Effector memory CD8-positive, alpha-beta T cell (primary cell): ENCODE results near the gene TDRD7.

Experiments used
- ATAC-seq: fragments of 150-1000 bp; cut with Tn5 transposase; replicated peaks from 2 replicates; pipeline ENCODE4 v1.10.0; 2021; ENCODE audit warnings: mild to moderate bottlenecking, moderate library complexity
- DNase-seq, 3 experiments: peaks; one replicate each; pipeline ENCODE4 v3.0.0; 2021
- H3K27ac Mint-ChIP-seq, 2 donors: one replicate each; pipeline ENCODE4 v1.8.0; 2022; ENCODE audit warnings: mild to moderate bottlenecking in 2 of 2, mixed read lengths in 2 of 2, moderate library complexity in 2 of 2
- H3K27me3 Mint-ChIP-seq, 2 donors: one replicate each; pipeline ENCODE4 v1.8.0; 2022; ENCODE audit warnings: mixed read lengths in 2 of 2
- H3K36me3 Mint-ChIP-seq: one replicate; pipeline ENCODE4 v1.8.0; 2022; ENCODE audit warnings: mild to moderate bottlenecking, moderate library complexity, mixed read lengths; ENCODE audit not compliant: insufficient read depth
- H3K4me1 Mint-ChIP-seq, 2 donors: one replicate each; pipeline ENCODE4 v1.8.0; 2022; ENCODE audit warnings: low read depth in 2 of 2, mixed read lengths in 2 of 2
- H3K4me3 Mint-ChIP-seq, 2 donors: one replicate each; pipeline ENCODE4 v1.8.0; 2022; ENCODE audit warnings: mild to moderate bottlenecking in 2 of 2, mixed read lengths in 2 of 2, moderate library complexity in 2 of 2
- H3K9me3 Mint-ChIP-seq, 2 donors: one replicate each; pipeline ENCODE4 v1.8.0; 2022; ENCODE audit warnings: mixed read lengths in 2 of 2

The TDRD7 gene

DNA sequence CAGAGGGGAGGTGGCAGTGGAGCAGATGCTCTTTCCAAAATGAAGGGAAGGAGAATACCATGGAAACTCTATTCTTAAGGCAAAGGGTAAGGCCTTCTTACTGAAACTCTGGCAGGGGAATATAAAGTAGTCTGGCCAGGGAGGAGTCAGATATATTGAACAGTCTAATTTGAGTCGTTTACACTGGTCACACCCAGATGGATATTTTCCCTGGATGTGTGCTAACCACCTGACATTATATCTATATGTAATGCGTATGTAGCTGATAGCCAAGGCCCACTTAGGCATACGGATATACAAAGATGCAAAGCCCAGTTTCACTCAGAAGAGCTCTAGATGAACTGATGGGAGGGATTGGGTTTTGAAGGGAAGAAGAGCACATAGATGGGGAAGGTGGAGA lies 7.0 kb downstream of the TDRD7 start:
- Mint-ChIP-seq H3K27me3 (no peaks in the 10 kb centered on the region), H3K4me3 (no peak overlapping the region), H3K9me3 (no peaks in the 10 kb centered on the region), H3K36me3 (no peaks in the 10 kb centered on the region), H3K27ac (no peak overlapping the region), H3K4me1 (peaks cover 26 to 43% of the 10 kb centered on the region in 2 donors)
- DNase-seq, result no peak
- ATAC-seq, result no peak

DNA sequence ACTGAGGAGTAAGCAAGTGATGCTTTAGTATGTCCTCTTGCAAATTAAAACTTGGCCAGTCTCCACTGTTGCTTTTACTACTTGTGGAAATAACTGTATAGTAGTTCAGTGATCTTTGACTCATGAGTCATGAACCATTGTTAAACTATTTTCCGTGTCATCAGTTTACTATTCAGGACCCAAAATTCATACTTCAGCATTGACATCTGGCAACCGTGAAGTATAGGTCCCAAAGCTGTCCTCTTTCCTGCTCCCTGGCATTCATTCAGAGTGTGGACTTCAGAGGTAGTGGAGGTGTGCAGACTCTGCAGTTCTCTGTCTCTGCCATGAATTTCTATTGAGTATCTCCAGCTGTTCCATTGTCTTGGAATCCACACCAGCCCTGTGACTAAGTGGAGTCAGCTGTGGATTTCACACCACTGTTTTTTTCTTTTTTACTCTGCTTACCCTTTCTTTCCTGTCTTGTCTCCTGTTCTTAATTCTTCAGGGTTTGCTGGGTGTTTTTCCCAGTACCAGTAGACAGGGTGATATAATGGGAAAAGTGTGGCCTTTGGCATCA lies 7.5 kb downstream of the TDRD7 start:
- H3K4me1 Mint-ChIP-seq, result peaks cover 28 to 46% of the 10 kb centered on the region in 2 donors
- H3K36me3 Mint-ChIP-seq, result no peaks in the 10 kb centered on the region
- ATAC-seq, result no peak
- no peak for DNase-seq
- peak overlapping the region in 1 of 2 donors; percentile 11 for H3K27ac Mint-ChIP-seq
- no peak overlapping the region for H3K4me3 Mint-ChIP-seq
- H3K27me3 Mint-ChIP-seq, result no peaks in the 10 kb centered on the region
- H3K9me3 Mint-ChIP-seq, result no peaks in the 10 kb centered on the region

DNA sequence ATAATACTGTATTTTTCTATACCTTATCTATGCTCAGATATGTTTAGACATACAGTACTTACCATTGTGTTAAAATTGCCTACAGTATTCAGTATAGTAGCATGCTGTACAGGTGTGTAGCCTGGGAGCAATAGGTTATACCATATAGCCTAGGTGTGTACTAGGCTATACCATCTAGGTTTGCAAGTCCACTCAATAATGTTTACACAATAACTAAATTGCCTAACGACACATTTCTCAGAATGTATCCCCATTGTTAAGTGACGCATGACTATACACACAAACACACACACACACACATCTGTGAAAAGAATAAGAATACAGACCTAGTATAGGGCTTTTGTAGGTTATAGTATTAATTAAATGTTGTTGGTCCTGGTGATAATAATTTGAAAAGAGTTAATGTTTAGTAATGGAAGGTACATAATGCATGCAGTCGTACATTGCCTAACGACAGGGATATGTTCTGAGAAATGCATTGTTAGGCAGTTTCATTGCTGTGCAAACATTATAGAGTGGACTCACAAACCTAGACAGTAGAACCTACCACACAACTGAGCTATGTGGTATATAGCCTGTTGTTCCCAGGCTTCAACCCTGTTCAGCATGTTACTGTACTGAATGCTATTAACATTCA lies 13.6 kb downstream of the TDRD7 start:
- Mint-ChIP-seq H3K27ac (no peak overlapping the region), H3K4me1 (peaks cover 13 to 38% of the 10 kb centered on the region in 2 donors), H3K4me3 (no peak overlapping the region), H3K27me3 (no peaks in the 10 kb centered on the region), H3K36me3 (peaks cover 13% of the 10 kb centered on the region), H3K9me3 (no peaks in the 10 kb centered on the region)
- no peak for DNase-seq
- ATAC-seq, result no peak

DNA sequence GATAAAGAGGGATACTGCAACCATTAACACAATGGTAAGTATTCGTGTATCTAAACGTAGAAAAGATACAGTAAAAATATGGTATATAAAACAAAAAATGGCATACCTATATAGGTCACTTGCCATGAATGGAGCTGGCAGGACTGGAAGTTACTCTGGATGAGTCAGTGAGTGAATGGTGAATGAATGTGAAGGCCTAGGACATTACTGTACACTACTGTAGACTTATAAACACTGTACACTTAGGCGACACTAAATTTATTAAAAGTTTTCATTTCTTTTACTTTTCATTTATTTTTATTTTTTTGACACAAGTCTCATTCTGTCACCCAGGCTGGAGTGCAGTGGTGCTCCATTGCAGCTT lies 14.1 kb downstream of the TDRD7 start:
- Mint-ChIP-seq H3K36me3 (peaks cover 18% of the 10 kb centered on the region), H3K27me3 (no peaks in the 10 kb centered on the region), H3K9me3 (no peaks in the 10 kb centered on the region), H3K4me3 (no peak overlapping the region), H3K4me1 (peaks cover 13 to 34% of the 10 kb centered on the region in 2 donors), H3K27ac (no peak overlapping the region)
- DNase-seq (no peak), ATAC-seq (no peak)

DNA sequence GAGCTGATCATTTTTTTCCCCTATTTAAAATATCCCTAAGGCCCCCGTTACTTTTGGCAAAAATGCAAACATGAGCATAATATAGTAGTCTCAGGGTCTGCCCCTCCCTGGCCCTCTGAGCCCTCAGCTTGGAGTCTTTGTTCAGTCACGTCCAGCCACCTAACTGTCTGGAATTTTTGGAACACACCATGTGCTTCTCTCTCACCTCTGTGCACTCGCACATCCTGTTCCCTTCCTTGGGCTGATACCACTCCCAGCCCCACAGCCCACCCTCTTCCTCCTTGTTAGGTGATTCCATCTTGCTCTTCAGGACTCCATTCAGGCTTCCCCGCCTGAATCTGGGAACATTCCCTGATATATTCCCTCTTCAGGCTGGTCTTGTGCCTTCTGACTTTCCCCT lies 16.0 kb downstream of the TDRD7 start:
- no peaks in the 10 kb centered on the region for H3K9me3 Mint-ChIP-seq
- ATAC-seq (no peak), DNase-seq (no peak)
- no peaks in the 10 kb centered on the region for H3K27me3 Mint-ChIP-seq
- H3K27ac Mint-ChIP-seq, result peak overlapping the region in 1 of 2 donors; percentile 22
- H3K36me3 Mint-ChIP-seq, result peaks cover 23% of the 10 kb centered on the region
- H3K4me1 Mint-ChIP-seq, result peaks cover 13 to 31% of the 10 kb centered on the region in 2 donors
- H3K4me3 Mint-ChIP-seq, result no peak overlapping the region

DNA sequence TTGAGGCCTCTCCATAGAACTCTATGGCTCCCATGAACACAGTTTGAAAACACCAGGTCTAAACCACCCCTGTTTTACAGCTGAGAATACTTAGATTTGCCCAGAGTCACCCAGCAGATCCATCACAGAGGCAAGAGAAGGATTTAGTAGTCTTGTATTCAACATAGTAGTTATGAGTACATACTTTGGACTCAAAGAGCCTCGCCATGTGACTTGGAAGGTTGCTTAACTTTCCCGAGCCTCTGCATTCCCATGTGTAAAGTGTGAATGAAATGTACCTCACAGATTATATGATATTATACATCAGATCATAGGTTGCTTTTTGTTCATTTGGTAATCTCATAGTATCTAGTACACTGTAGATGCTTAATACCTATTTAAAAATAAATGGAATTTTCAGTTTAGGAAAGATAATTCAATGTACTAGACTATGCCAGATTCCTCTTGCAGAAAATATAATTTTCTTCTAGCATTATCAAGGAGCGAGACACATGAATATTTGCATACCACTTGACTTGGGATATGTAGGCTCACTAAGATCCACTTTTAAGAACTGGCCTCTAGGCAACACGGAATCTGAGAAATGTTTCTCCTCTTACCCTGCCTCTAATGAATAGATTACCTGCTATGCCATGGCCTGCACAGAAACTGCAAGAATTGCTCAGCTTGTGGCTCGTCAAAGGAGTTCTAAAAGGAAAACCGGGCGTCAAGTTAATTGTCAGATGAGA lies 18.6 kb downstream of the TDRD7 start:
- H3K4me3 Mint-ChIP-seq, result no peak overlapping the region
- H3K27me3 Mint-ChIP-seq, result no peaks in the 10 kb centered on the region
- H3K27ac Mint-ChIP-seq, result no peak overlapping the region
- H3K4me1 Mint-ChIP-seq, result peaks cover 10 to 14% of the 10 kb centered on the region in 2 donors
- no peak for DNase-seq
- no peak for ATAC-seq
- peaks cover 32% of the 10 kb centered on the region for H3K36me3 Mint-ChIP-seq
- no peaks in the 10 kb centered on the region for H3K9me3 Mint-ChIP-seq

DNA sequence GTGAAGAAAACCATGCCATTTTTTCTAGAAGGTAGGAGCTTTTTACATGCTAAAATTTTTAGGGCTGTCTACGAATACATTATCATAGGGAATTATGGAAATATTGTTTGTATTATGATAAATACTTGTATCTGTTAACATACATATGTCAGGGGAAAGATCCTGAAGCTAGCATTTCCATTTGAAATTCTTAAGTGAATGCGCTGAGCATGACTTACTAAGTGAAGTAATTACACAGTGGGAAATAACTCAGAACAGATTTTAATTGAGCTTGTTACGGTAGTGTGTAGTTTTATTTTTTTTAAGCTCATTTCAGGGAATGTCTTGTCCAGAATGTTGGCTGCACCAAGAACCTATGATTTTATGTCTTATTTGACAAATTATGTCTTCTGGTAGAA lies 19.1 kb downstream of the TDRD7 start:
- H3K9me3 Mint-ChIP-seq, result no peaks in the 10 kb centered on the region
- DNase-seq (no peak), ATAC-seq (no peak)
- peaks cover 7 to 14% of the 10 kb centered on the region in 2 donors for H3K4me1 Mint-ChIP-seq
- H3K36me3 Mint-ChIP-seq, result peaks cover 32% of the 10 kb centered on the region
- H3K27ac Mint-ChIP-seq, result no peak overlapping the region
- no peaks in the 10 kb centered on the region for H3K27me3 Mint-ChIP-seq
- no peak overlapping the region for H3K4me3 Mint-ChIP-seq

DNA sequence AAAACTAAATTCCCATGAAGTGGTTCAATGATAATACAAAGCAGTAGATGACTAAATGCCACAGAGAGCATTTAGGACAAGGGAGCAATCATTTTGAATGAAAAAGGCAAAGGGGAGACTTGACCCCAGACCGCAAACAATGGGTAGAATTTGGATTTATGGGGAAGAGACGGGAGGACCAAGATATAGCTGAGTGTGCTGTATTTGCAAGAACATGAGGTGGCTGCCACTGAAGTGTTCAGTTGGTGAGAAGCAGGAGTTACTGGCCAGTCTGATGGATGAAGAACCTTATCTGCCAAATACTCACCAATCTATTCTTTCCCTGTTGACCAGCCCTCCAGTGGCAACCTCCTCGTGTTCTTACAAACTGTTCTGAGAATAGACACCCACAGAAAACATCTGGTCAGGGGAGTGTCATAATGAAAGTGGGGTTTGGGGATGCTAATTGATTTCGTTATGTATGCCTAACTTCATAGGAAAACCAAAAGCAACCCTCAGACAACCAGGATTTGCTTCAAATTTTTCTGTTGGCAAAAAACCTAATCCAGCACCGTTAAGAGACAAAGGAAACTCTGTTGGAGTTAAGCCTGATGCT lies 19.8 kb downstream of the TDRD7 start:
- Mint-ChIP-seq H3K27ac (no peak overlapping the region), H3K9me3 (no peaks in the 10 kb centered on the region), H3K4me1 (peaks cover 7 to 14% of the 10 kb centered on the region in 2 donors), H3K36me3 (peaks cover 32% of the 10 kb centered on the region), H3K27me3 (no peaks in the 10 kb centered on the region), H3K4me3 (no peak overlapping the region)
- no peak for DNase-seq
- ATAC-seq, result no peak

DNA sequence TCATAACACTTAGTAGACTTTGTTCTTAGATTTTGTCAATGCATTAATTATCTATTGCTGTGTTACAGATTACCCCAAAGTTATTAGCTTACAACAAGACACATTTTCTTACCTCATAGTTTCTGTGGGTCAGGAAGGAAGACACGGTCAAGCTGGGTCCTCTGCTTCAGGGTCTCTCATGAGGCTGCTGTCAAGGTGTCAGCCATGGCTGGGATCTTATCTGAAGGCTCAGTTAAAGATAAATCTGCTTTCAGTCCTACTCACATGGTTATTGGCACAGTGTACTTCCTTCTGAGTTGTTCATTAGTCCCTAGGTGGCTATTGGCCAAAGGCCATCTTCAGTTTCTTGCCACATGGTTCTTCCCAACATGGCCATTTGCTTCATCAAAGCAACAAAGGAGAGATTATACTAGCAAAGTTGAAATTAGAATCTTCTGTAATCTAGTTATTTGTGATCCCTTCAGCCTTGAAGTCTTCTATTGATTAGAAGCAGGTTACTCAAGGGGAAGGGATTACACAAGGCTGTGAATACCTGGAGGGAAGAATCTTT lies 25.2 kb downstream of the TDRD7 start:
- H3K4me3 Mint-ChIP-seq, result no peak overlapping the region
- H3K36me3 Mint-ChIP-seq, result peaks cover 23% of the 10 kb centered on the region
- no peak overlapping the region for H3K27ac Mint-ChIP-seq
- ATAC-seq, result no peak
- H3K4me1 Mint-ChIP-seq, result no peaks in the 10 kb centered on the region
- DNase-seq, result no peak
- H3K27me3 Mint-ChIP-seq, result no peaks in the 10 kb centered on the region
- H3K9me3 Mint-ChIP-seq, result no peaks in the 10 kb centered on the region

DNA sequence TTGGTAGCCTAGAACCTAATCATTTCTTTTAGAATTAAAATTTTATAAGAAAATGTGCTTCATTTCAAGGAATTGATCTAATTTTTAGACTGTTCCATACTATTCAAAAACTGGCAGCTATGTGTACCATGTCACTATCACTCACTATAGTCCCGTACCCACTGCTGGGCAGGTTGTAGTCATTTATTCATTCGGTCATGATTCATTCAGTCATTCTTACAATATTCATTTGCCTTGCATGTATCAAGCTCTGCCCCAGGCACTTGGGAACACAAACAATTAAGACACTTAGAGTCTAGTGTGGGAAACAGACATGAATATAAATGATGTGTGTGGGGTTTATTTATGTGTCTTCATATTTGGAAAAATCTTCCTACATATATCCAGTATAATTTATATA lies 26.4 kb downstream of the TDRD7 start:
- H3K27me3 Mint-ChIP-seq, result no peaks in the 10 kb centered on the region
- H3K4me3 Mint-ChIP-seq, result no peak overlapping the region
- H3K9me3 Mint-ChIP-seq, result no peaks in the 10 kb centered on the region
- H3K4me1 Mint-ChIP-seq, result no peaks in the 10 kb centered on the region
- ATAC-seq, result no peak
- no peak overlapping the region for H3K27ac Mint-ChIP-seq
- DNase-seq, result no peak
- peaks cover 22% of the 10 kb centered on the region for H3K36me3 Mint-ChIP-seq

DNA sequence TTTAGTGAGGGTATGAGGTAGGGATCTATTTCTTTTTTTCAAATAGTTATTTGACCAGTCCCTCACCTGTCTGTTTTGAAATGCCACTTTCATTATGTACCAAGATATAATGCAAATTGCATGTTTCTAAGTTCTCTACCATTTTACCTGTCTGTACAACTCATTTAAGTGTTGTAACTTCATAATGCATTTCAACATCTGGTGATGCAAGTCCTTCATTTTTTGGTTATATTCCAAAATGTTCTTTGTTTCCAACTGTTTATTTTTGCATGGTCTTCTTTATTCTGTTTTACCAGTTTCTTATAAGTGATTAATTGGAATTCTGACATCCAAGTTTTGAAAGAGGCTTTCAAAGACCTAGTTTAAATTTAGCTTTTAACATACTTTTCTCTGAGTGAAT lies 26.8 kb downstream of the TDRD7 start:
- no peaks in the 10 kb centered on the region for H3K9me3 Mint-ChIP-seq
- H3K27me3 Mint-ChIP-seq, result no peaks in the 10 kb centered on the region
- H3K4me3 Mint-ChIP-seq, result no peak overlapping the region
- H3K27ac Mint-ChIP-seq, result no peak overlapping the region
- peaks cover 18% of the 10 kb centered on the region for H3K36me3 Mint-ChIP-seq
- ATAC-seq (no peak), DNase-seq (no peak)
- no peaks in the 10 kb centered on the region for H3K4me1 Mint-ChIP-seq

DNA sequence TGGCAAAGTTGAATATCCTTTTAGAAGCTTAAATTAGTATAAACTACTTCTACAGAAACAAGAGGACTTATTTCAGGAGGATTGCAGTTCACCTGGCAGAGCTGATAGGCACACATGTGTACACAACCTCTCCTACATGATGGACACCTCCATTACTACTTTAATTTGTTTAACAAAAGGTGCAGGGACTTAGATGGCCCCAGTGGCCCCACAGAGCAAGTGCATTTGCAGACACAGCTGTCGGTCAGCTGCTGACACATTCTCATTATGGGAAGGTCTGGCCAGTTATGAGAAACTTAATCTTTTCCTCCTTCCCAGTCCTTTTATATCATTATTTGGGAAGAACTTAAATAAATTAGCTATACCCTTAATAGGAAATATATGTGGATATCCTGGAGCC lies 28.3 kb downstream of the TDRD7 start:
- Mint-ChIP-seq H3K27me3 (no peaks in the 10 kb centered on the region), H3K27ac (no peak overlapping the region), H3K4me3 (no peak overlapping the region), H3K4me1 (no peaks in the 10 kb centered on the region), H3K9me3 (no peaks in the 10 kb centered on the region), H3K36me3 (peaks cover 20% of the 10 kb centered on the region)
- DNase-seq (no peak), ATAC-seq (no peak)

DNA sequence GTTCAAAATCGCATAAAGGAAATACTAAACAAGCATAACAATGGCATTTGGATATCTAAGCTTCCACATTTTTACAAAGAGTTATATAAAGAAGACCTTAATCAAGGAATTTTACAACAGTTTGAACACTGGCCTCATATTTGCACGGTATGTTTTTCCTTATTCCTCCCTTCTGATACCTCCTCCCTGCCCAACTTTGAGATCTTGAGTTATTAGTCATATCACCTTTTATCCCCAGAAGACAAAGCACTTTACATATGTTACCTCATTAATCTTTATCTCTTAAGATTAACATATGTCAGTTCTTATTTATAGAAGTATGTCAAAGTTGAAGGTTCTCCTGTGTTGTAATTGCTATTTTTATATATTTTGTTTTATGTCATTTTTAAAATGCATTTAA lies 29.8 kb downstream of the TDRD7 start:
- no peaks in the 10 kb centered on the region for H3K9me3 Mint-ChIP-seq
- DNase-seq (no peak), ATAC-seq (no peak)
- no peaks in the 10 kb centered on the region for H3K4me1 Mint-ChIP-seq
- H3K27me3 Mint-ChIP-seq, result no peaks in the 10 kb centered on the region
- no peak overlapping the region for H3K4me3 Mint-ChIP-seq
- peaks cover 20% of the 10 kb centered on the region for H3K36me3 Mint-ChIP-seq
- no peak overlapping the region for H3K27ac Mint-ChIP-seq
